K562 (cell line): Measurements from ENCODE around the gene SCUBE1. TPM values are rescaled to one million over a fixed set of nuclear protein-coding genes. Genes with fewer than 3 reads are reported as not detected.
A peak's percentile ranks its signal among the peaks of the same experiment; 100 is the strongest.

Experiments used
- ATAC-seq: fragments of 200-7000 bp; cut with Tn5 transposase; 3 replicates; pipeline ENCODE4 v1.9.1; 2020; ENCODE audit warnings: moderate library complexity
- BruUV-seq: library from RNA; stranded (reverse); fragments of 400-500 nt; replicated peaks from 2 replicates; lab custom pipeline; 2021; lab: Mats Ljungman, UMichigan
- CTCF ChIA-PET: fragments of 300-600 bp; formaldehyde crosslinking; extraction: SDS; loops from one replicate; lab custom pipeline; 2021; ENCODE audit warnings: low intra/inter-chr PET ratio; lab: Yijun Ruan, JAX
- POLR2A ChIA-PET: fragments of 300-600, 350-650 bp; sonication (Branson Sonifier 250); formaldehyde crosslinking; extraction: SDS; loops from one replicate; lab custom pipeline; 2021; ENCODE audit warnings: antibody characterized with exemption, inconsistent platforms; lab: Yijun Ruan, JAX
- DNase-seq, 4 experiments: peaks; one replicate each; pipeline versions ENCODE4 v3.0.0 to v3.0.0-alpha.2; 2011 to 2018; ENCODE audit warnings: low spot score in 3 of 4, mixed read lengths in 3 of 4; ENCODE audit errors: extremely low read depth in 1 of 4
- FAIRE-seq: peaks from 2 replicates; lab custom pipeline; 2011; peaks lifted over from hg19 to GRCh38; lab: Jason Lieb, UNC
- H2AFZ ChIP-seq: 2 replicates; pipeline ENCODE4 v1.6.0; 2011; ENCODE audit warnings: low read depth, low read length, control low read depth, inconsistent platforms
- H3K27ac ChIP-seq: fragments of 200-600 bp; 3 replicates; pipeline ENCODE4 v1.8.0; 2011; ENCODE audit warnings: low read depth, mild to moderate bottlenecking, control low read depth, inconsistent platforms, low read length, moderate library complexity, mixed read lengths; ENCODE audit errors: extremely low read depth
- H3K27me3 ChIP-seq, 2 experiments: fragments of 300-600 bp in 1 of 2; 2 replicates in 1 of 2; 3 replicates in 1 of 2; pipeline versions ENCODE4 v1.6.0 to v1.8.0; 2011; ENCODE audit warnings: inconsistent platforms in 2 of 2, low read length in 2 of 2, mild to moderate bottlenecking in 1 of 2, mixed read lengths in 1 of 2, moderate library complexity in 1 of 2; ENCODE audit not compliant: control insufficient read depth in 2 of 2, insufficient read depth in 2 of 2
- H3K36me3 ChIP-seq: fragments of 300-600 bp; 3 replicates; pipeline ENCODE4 v1.8.0; 2011; ENCODE audit warnings: mild to moderate bottlenecking, low read length, inconsistent platforms; ENCODE audit not compliant: control insufficient read depth, insufficient read depth
- H3K4me1 ChIP-seq, 2 experiments: fragments of 200-600 bp in 1 of 2; replicated peaks in 1 of 2; 2 replicates in 1 of 2; 3 replicates in 1 of 2; pipeline versions ENCODE4 v1.5.1 to v1.8.0; 2011; ENCODE audit warnings: inconsistent platforms in 2 of 2, low read length in 2 of 2, mild to moderate bottlenecking in 1 of 2, mixed read lengths in 1 of 2, moderate library complexity in 1 of 2; ENCODE audit not compliant: control insufficient read depth in 2 of 2, insufficient read depth in 2 of 2
- H3K4me2 ChIP-seq: 2 replicates; pipeline ENCODE4 v1.6.1; 2011; ENCODE audit warnings: low read length, control low read depth, inconsistent platforms, mixed read lengths; ENCODE audit not compliant: insufficient read depth
- H3K4me3 ChIP-seq: fragments of 200-600 bp; sonication (generic), shearing (Covaris generic); 2 replicates; pipeline ENCODE4 v1.5.1; 2016; ENCODE audit warnings: control low read depth, inconsistent platforms
- H3K79me2 ChIP-seq: fragments of 200-600 bp; 3 replicates; pipeline ENCODE4 v1.8.0; 2011; ENCODE audit warnings: low read length, inconsistent platforms; ENCODE audit not compliant: control insufficient read depth, insufficient read depth
- H3K9ac ChIP-seq, 2 experiments: 2 replicates each; pipeline versions ENCODE4 v1.6.0 to v1.6.1; 2011; ENCODE audit warnings: low read depth in 2 of 2, low read length in 2 of 2, control low read depth in 1 of 2, inconsistent platforms in 1 of 2, mild to moderate bottlenecking in 1 of 2, mixed read lengths in 1 of 2; ENCODE audit not compliant: insufficient read depth in 1 of 2
- H3K9me1 ChIP-seq: one replicate; pipeline ENCODE4 v1.6.0; 2011; ENCODE audit warnings: inconsistent platforms, mild to moderate bottlenecking, low read length, moderate library complexity; ENCODE audit not compliant: control insufficient read depth, insufficient read depth
- H3K9me3 ChIP-seq: replicated peaks from 2 replicates; pipeline ENCODE4 v1.5.1; 2011; ENCODE audit warnings: low read depth, low read length, inconsistent platforms; ENCODE audit not compliant: control insufficient read depth, insufficient read depth
- H4K20me1 ChIP-seq: replicated peaks from 2 replicates; pipeline ENCODE4 v1.6.1; 2011; ENCODE audit warnings: low read length, inconsistent platforms, mixed read lengths; ENCODE audit not compliant: control insufficient read depth, insufficient read depth
- CXXC5 ChIP-seq: fragments of 250-450 bp; sonication (Bioruptor Pico); IDR thresholded peaks from 2 replicates; pipeline ENCODE4 v1.8.0; 2022; ENCODE audit warnings: inconsistent platforms, mild to moderate bottlenecking, moderate library complexity
- EP300 ChIP-seq: IDR thresholded peaks from 2 replicates; pipeline ENCODE4 v1.6.1; 2012; ENCODE audit warnings: low read length, improper control_type of control experiment
- SRSF7 ChIP-seq: fragments of 200-400 bp; formaldehyde crosslinking; optimal IDR thresholded peaks from 2 replicates; pipeline ENCODE3; 2017; ENCODE audit warnings: mild to moderate bottlenecking, low read depth, low read length
- ZKSCAN1 ChIP-seq: fragments of 150-350 bp; IDR thresholded peaks from 2 replicates; pipeline ENCODE4 v1.6.1; 2016; ENCODE audit warnings: low read depth, low read length
- WGBS: fragments of 100-300 bp; shearing (Covaris generic); methylation state at CpG from one replicate; pipeline ENCODE4 v1.1.6; 2016; ENCODE audit warnings: low coverage, mixed read lengths; ENCODE audit not compliant: insufficient coverage; ENCODE audit errors: missing lambda C conversion rate; 5-methylcytosine and 5-hydroxymethylcytosine counted together
- in situ Hi-C: fragments of 300-500 bp; cut with MboI; formaldehyde crosslinking; loops from 4 replicates; pipeline ENCODE4 v1.15.0; 2018; ENCODE audit warnings: inconsistent platforms, mixed read lengths
- intact Hi-C: fragments of 100-400 bp; cut with micrococcal nuclease; formaldehyde crosslinking; loops from 2 replicates; pipeline ENCODE4 v1.14.2; 2022
- polyA plus RNA-seq, 8 experiments: library from polyadenylated mRNA; depleted of rRNA in 4 of 8; stranded (reverse) in 5 of 8; unstranded in 3 of 8; fragments of >200 nt; fragmentation: Nextera tagmentation in 2 of 8; fragmentation: Illumina TruSeq in 1 of 8; extraction: Ambion mirVana in 2 of 8; extraction: Trizol in 1 of 8; gene quantifications; 2 replicates each; pipeline versions ENCODE4 v1.2.1 to v1.2.3, GENCODE V29; 2011 to 2014; ENCODE audit warnings: inconsistent platforms in 1 of 8, missing spikeins in 1 of 8
- total RNA-seq, 7 experiments: library from RNA; depleted of rRNA in 6 of 7; stranded (reverse); fragments of >200 nt in 6 of 7; fragmentation: Illumina TruSeq in 2 of 7; extraction: Trizol in 2 of 7; gene quantifications; 2 replicates each; pipeline versions ENCODE4 v1.2.1 to v1.2.3, GENCODE V29; 2011 to 2021; ENCODE audit warnings: low replicate concordance in 1 of 7

The SCUBE1 gene
- total and polyA plus RNA-seq, 9 of the 15 experiments (the other 6 are each of a cell fraction or from before 2014, with no cell fraction given): 0.03 to 0.47 (median 0.29) TPM; not detected in 6

DNA sequence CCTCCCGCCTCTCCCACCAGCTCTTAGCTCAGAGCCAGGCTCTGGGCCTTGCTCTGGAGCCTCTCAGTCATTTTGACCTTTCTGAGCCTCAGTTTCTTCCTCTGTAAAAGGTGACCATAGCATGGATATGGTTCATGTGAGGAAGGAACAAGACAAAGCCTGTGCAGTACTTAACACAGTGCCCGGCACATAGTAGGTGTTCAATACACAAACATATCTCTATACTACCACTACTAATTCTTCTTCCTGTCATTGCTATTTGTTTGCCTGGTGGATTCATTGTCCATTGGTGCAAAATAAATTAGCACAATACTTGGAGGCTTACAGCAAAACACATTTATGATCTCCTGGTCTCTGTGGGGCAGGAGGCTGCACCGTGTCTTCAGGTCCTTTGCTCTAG, 47.0 kb upstream of the SCUBE1 start:
- 0% methylated on average over 2 of the region's 3 CpGs for WGBS
- Histone ChIP-seq H4K20me1 (no peaks in the 10 kb centered on the region), H3K36me3 (no peaks in the 10 kb centered on the region), H3K27ac (no peak overlapping the region), H3K9me1 (no peaks in the 10 kb centered on the region)
- TF ChIP-seq SRSF7: no peak
- 0 out of 2 replicates have a peak, but pooled peaks have one; percentile 40 for TF ChIP-seq ZKSCAN1
- TF ChIP-seq, all 486 proteins: peak for 1
- ChIA-PET CTCF (no interaction called here), POLR2A (interaction anchor here (0.6 kb wide), 1 partner anchor 120 kb away, joined by 4 read pairs; no protein-coding TSS in a partner anchor)
- no peaks in the 10 kb centered on the region; a peak in 1 of 5 replicates for H3K27me3 ChIP-seq
- H3K4me3 ChIP-seq: no peak overlapping the region
- H3K4me1 ChIP-seq: peaks cover 0 to 8% of the 10 kb centered on the region in 2 experiments; a peak in 2 of 5 replicates
- no peaks in the 10 kb centered on the region for H3K79me2 ChIP-seq
- no TSS peak for BruUV-seq
- no peak overlapping the region for H3K9ac ChIP-seq
- ATAC-seq (no peak), DNase-seq (no peak), FAIRE-seq (no peak)
- no peaks in the 10 kb centered on the region for H3K9me3 ChIP-seq
- in situ Hi-C loops: loop anchor here (10.0 kb wide), 1 partner anchor 1235 kb away; no protein-coding TSS in a partner anchor
- H2AFZ ChIP-seq: no peak overlapping the region
- intact Hi-C loops: no loop called here
- no peak overlapping the region for H3K4me2 ChIP-seq

GRCh38 chr22:43389227-43389836, 46.2 kb upstream of the SCUBE1 start:
- in situ Hi-C loops: no loop called here
- BruUV-seq: no TSS peak
- Histone ChIP-seq H3K79me2 (no peaks in the 10 kb centered on the region), H3K4me3 (no peak overlapping the region), H2AFZ (no peak overlapping the region), H3K4me1 (peaks cover 0 to 8% of the 10 kb centered on the region in 2 experiments; a peak in 2 of 5 replicates), H3K27me3 (no peaks in the 10 kb centered on the region; a peak in 1 of 5 replicates), H3K9ac (no peak overlapping the region), H3K36me3 (no peaks in the 10 kb centered on the region), H3K9me3 (no peaks in the 10 kb centered on the region)
- WGBS: 3% methylated on average over 7 of the region's 8 CpGs
- FAIRE-seq: no peak
- no peak for DNase-seq
- TF ChIP-seq EP300 (no peak), CXXC5 (CRISPR knock-in tag) (no peak)
- TF ChIP-seq, all 486 proteins: peak for 0
- Histone ChIP-seq H3K27ac (no peak overlapping the region), H3K9me1 (no peaks in the 10 kb centered on the region), H3K4me2 (no peak overlapping the region), H4K20me1 (no peaks in the 10 kb centered on the region)
- no peak for ATAC-seq
- ChIA-PET CTCF (interaction anchor here (0.5 to 1.1 kb wide), 2 partner anchors 354 to 711 kb away, joined by 3 read pairs; no protein-coding TSS in a partner anchor), POLR2A (interaction anchor here (0.8 kb wide), 1 partner anchor 116 kb away, joined by 3 read pairs; no protein-coding TSS in a partner anchor)
- intact Hi-C loops: loop anchor here (5.0 kb wide), 1 partner anchor 1238 kb away; no protein-coding TSS in a partner anchor
